Subcutaneous abdominal adipose tissue (tissue), 5 donors: ENCODE results near the gene ABLIM2.

Source experiments
- H3K27ac ChIP-seq: one replicate; pipeline ENCODE4 v1.7.0; 2013; ENCODE audit warnings: low read depth, mild to moderate bottlenecking, inconsistent platforms, low read length, moderate library complexity
- H3K27me3 ChIP-seq, 5 donors: one replicate each; pipeline ENCODE4 v1.7.0; 2013; ENCODE audit warnings: low read length in 5 of 5, inconsistent platforms in 1 of 5; ENCODE audit not compliant: control insufficient read depth in 5 of 5, insufficient read depth in 4 of 5
- H3K36me3 ChIP-seq, 5 donors: one replicate each; pipeline ENCODE4 v1.7.0; 2013; ENCODE audit warnings: low read length in 5 of 5; ENCODE audit not compliant: control insufficient read depth in 5 of 5, insufficient read depth in 5 of 5
- H3K4me1 ChIP-seq, 5 donors: one replicate each; pipeline ENCODE4 v1.7.0; 2013; ENCODE audit warnings: low read length in 5 of 5, mild to moderate bottlenecking in 3 of 5, moderate library complexity in 1 of 5; ENCODE audit not compliant: control insufficient read depth in 5 of 5, insufficient read depth in 5 of 5
- H3K4me3 ChIP-seq, 5 donors: one replicate each; pipeline ENCODE4 v1.7.0; 2013; ENCODE audit warnings: low read length in 5 of 5, low read depth in 1 of 5
- H3K9ac ChIP-seq, 5 donors: one replicate each; pipeline ENCODE4 v1.7.0; 2013; ENCODE audit warnings: low read length in 5 of 5, mild to moderate bottlenecking in 4 of 5, moderate library complexity in 3 of 5
- H3K9me3 ChIP-seq, 5 donors: one replicate each; pipeline ENCODE4 v1.7.0; 2013; ENCODE audit warnings: low read length in 5 of 5; ENCODE audit not compliant: control insufficient read depth in 5 of 5
- donor health status: healthy.
- donor health status: healthy.
- donor health status: healthy.
- donor health status: healthy.
- donor health status: healthy.

ABLIM2 gene

GRCh38 chr4:8090744-8091301, 67.8 kb downstream of the ABLIM2 start:
- Histone ChIP-seq H3K27ac (no peak overlapping the region), H3K4me3 (no peak overlapping the region)

GRCh38 chr4:8090312-8090711, 68.3 kb downstream of the ABLIM2 start:
- H3K27me3 ChIP-seq: peaks cover 0 to 7% (median 3%) of the 10 kb centered on the region in 5 donors
- peaks cover 2 to 17% (median 13%) of the 10 kb centered on the region in 5 donors for H3K9me3 ChIP-seq
- H3K27ac ChIP-seq: no peak overlapping the region
- H3K36me3 ChIP-seq: no peaks in the 10 kb centered on the region
- H3K4me3 ChIP-seq: no peak overlapping the region
- H3K9ac ChIP-seq: no peak overlapping the region
- H3K4me1 ChIP-seq: peaks cover 0 to 15% (median 0%) of the 10 kb centered on the region in 5 donors

More at GRCh38 chr4:8090744-8091301, 67.8 kb downstream of the ABLIM2 start:
- peaks cover 0 to 17% (median 0%) of the 10 kb centered on the region in 5 donors for H3K4me1 ChIP-seq
- peaks cover 2 to 17% (median 13%) of the 10 kb centered on the region in 5 donors for H3K9me3 ChIP-seq
- peaks cover 0 to 7% (median 3%) of the 10 kb centered on the region in 5 donors for H3K27me3 ChIP-seq
- H3K36me3 ChIP-seq: no peaks in the 10 kb centered on the region
- H3K9ac ChIP-seq: no peak overlapping the region

GRCh38 chr4:8089862-8090261, 68.8 kb downstream of the ABLIM2 start:
- Histone ChIP-seq H3K4me1 (peaks cover 0 to 15% (median 0%) of the 10 kb centered on the region in 5 donors), H3K4me3 (no peak overlapping the region), H3K9me3 (peaks cover 2 to 17% (median 13%) of the 10 kb centered on the region in 5 donors), H3K27ac (no peak overlapping the region), H3K9ac (no peak overlapping the region), H3K36me3 (no peaks in the 10 kb centered on the region), H3K27me3 (peaks cover 0 to 9% (median 3%) of the 10 kb centered on the region in 5 donors)

GRCh38 chr4:8088966-8089491, 69.6 kb downstream of the ABLIM2 start:
- Histone ChIP-seq H3K9ac (no peak overlapping the region), H3K27ac (no peak overlapping the region), H3K27me3 (peaks cover 0 to 9% (median 3%) of the 10 kb centered on the region in 5 donors), H3K36me3 (no peaks in the 10 kb centered on the region), H3K4me1 (peaks cover 0 to 15% (median 0%) of the 10 kb centered on the region in 5 donors), H3K9me3 (peaks cover 2 to 11% (median 10%) of the 10 kb centered on the region in 5 donors), H3K4me3 (no peak overlapping the region)

- Histone ChIP-seq H3K9me3 (peaks cover 0 to 2% (median under 1%) of the 10 kb centered on the region in 5 donors), H3K4me1 (peaks cover 0 to 16% (median 0%) of the 10 kb centered on the region in 5 donors), H3K27me3 (peaks cover 0 to 11% (median 9%) of the 10 kb centered on the region in 5 donors), H3K36me3 (no peaks in the 10 kb centered on the region), H3K27ac (no peak overlapping the region), H3K9ac (no peak overlapping the region), H3K4me3 (no peak overlapping the region)
These were observed 70.6 kb downstream of the ABLIM2 start for GRCh38 chr4:8087921-8088495.

GRCh38 chr4:8086783-8087445, 71.7 kb downstream of the ABLIM2 start:
- Histone ChIP-seq H3K9me3 (no peaks in the 10 kb centered on the region), H3K9ac (no peak overlapping the region), H3K27ac (no peak overlapping the region), H3K4me3 (no peak overlapping the region), H3K36me3 (no peaks in the 10 kb centered on the region), H3K27me3 (peaks cover 0 to 11% (median 9%) of the 10 kb centered on the region in 5 donors), H3K4me1 (peaks cover 0 to 26% (median 0%) of the 10 kb centered on the region in 5 donors)

- H3K27ac ChIP-seq: no peak overlapping the region
- H3K9me3 ChIP-seq: no peaks in the 10 kb centered on the region
- H3K27me3 ChIP-seq: peaks cover 0 to 19% (median 11%) of the 10 kb centered on the region in 5 donors
- H3K36me3 ChIP-seq: no peaks in the 10 kb centered on the region
- no peak overlapping the region for H3K9ac ChIP-seq
- H3K4me1 ChIP-seq: peaks cover 0 to 22% (median 0%) of the 10 kb centered on the region in 5 donors
- no peak overlapping the region for H3K4me3 ChIP-seq
These were observed 73.0 kb downstream of the ABLIM2 start for GRCh38 chr4:8085491-8086117.

- Histone ChIP-seq H3K4me1 (peaks cover 0 to 17% (median 0%) of the 10 kb centered on the region in 5 donors), H3K27ac (no peak overlapping the region), H3K36me3 (no peaks in the 10 kb centered on the region), H3K27me3 (peaks cover 0 to 19% (median 11%) of the 10 kb centered on the region in 5 donors), H3K9ac (no peak overlapping the region), H3K9me3 (no peaks in the 10 kb centered on the region), H3K4me3 (no peak overlapping the region)
These were observed 73.7 kb downstream of the ABLIM2 start for GRCh38 chr4:8084712-8085490.

GRCh38 chr4:8084031-8084660, 74.5 kb downstream of the ABLIM2 start:
- no peak overlapping the region for H3K9ac ChIP-seq
- no peak overlapping the region for H3K27ac ChIP-seq
- H3K9me3 ChIP-seq: no peaks in the 10 kb centered on the region
- H3K27me3 ChIP-seq: peaks cover 0 to 19% (median 11%) of the 10 kb centered on the region in 5 donors
- peaks cover 0 to 17% (median 0%) of the 10 kb centered on the region in 5 donors for H3K4me1 ChIP-seq
- H3K4me3 ChIP-seq: no peak overlapping the region
- H3K36me3 ChIP-seq: no peaks in the 10 kb centered on the region
